Activated effector memory CD4-positive, alpha-beta T cell treated with Interleukin-2 at 50 U/mL for 16 hours (primary cell): ENCODE results near the gene KCNJ12.
"Not testable (repeated sequence)": the region's sequence is repeated elsewhere in the genome, so short reads cannot be mapped to it uniquely, and the experiment has no call there.

ENCODE experiments used
- DNase-seq: peaks from one replicate; pipeline ENCODE4 v3.0.0-alpha.2; 2020

The KCNJ12 gene

DNA sequence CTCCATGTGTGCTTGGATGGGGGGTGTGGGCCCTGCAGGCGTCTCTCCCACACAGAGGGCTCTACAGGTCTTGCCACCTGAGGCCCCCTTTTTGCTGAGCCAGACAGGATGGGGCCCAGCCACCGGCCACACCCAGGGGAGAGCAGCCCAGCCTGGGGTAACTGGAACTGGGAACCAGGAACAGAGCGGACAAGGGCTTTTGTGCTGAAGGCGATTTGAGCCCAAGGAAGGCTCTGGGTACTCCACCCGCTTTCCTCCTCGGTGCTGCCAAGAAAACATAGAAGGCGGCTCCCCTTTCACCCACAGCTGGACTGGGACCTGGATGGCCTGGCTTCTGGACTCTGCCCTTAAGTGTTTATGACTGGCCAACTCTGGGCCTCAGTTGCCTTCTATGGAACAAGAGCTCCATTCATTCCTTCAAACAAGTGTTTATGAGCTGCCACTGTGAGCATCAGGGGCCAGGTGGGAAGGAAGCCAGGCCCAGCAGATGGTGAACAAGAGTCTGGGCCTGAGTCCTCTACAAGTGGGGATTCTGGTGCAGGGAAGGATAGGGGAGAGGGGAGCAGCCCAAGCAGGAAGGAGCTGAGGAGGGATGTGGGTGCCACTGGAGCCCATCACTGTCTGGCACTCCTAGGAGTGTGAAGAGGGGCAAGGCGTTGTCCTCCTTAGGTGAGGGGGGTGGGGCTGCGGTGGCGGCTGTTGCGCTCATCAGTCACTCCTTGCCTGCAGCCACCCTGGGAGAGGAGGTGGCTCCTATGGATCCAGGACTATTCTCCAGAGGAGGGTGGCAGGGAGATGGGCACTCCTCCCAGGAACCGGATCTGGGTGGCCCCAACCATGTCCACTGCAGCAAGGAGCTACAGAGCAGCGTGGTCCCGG is 46.4 kb downstream of the KCNJ12 start:
- DNase-seq: not testable (repeated sequence)

DNA sequence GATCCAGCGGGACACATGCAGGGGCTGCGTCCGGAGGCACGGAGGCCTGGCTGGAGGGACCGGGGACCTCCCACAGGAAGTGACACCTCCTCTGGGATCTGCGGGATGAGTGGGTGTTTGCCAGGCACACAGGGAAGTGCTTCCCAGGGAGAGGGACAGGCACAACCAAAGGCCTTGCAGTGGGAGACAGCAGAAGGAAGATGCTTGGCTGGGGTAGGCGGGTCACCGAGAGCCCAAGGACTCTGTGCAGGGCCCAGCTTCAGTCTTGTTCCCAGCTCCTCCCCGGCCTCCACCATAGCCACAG is 47.0 kb downstream of the KCNJ12 start:
- DNase-seq: not testable (repeated sequence)

DNA sequence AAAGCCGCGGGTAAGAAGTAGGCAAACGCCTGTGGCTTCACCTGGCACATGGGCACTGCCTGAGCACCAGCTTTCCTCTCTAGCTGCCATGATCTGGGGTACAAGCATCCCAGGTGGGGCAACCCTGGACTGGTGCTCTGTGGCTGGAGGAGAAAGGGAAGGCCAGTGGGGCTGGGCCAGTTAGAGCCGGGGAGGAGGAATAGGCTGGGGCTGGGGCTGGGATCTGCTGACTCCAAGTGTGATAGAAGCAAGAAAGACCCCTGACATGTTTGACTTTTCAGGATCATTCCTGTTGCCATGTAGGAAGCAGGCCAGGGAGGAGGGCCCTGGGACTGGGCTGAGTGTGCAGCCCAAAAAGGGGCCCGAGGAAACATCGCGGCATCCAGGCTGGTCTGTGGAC is 48.5 kb downstream of the KCNJ12 start:
- DNase-seq: not testable (repeated sequence)

DNA sequence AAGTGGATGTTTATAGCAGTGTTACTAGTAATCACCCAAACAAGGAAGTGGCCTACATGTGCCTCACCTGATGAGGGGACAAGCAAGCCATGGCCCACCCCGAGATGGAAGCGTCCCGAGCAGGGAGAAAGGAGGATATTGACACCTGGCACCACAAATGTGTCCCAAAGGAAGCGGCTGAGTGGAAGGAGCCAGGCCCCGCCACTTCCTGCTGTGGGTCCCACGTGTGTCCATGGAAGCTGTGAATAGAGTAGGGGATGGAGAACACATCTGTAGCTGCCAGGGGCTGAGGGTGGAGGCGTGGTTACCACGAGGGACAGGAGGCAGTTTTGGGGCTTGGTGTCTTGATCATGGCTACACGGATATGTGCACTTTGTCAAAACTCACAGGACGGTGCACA is 49.2 kb downstream of the KCNJ12 start:
- no peak for DNase-seq

DNA sequence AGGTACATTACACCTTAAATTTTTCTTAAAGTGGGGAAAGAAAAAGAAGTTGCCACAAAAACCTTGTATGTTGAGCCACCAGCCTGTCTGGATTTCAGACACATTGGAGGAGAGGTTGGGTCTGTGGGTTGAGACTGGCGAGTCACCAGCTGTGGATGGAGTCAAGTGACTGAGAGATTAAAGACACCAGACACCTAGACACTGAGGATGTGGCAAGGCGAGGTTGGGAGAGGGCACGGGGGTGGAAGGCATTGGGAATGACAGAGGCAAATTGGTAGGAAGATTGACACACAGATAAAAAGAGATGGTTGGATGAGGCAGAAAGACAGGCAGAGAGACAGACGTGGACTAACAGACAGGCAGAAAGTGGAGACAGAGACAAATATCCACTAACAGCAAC is 49.6 kb downstream of the KCNJ12 start:
- DNase-seq: no peak

DNA sequence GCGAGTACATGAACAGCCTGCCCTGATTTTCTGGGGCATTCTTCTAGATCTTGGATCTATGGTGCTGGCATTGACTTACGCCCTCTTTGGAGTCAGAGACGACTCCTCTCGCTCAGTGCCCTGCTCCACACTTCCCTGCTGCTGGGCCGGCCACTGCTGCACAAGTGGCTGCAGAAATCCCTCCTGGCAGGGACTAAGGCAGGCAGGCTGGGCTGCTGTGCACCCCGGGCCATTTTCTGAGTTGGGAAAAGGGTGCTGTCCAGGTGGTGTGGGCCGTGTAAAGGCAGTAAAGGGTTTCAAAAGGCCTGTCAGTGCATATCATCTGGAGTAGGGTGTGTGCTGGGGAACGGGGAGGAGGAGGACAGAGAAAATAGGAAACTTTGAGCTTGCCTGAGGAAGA is 50.1 kb downstream of the KCNJ12 start:
- not testable (repeated sequence) for DNase-seq

DNA sequence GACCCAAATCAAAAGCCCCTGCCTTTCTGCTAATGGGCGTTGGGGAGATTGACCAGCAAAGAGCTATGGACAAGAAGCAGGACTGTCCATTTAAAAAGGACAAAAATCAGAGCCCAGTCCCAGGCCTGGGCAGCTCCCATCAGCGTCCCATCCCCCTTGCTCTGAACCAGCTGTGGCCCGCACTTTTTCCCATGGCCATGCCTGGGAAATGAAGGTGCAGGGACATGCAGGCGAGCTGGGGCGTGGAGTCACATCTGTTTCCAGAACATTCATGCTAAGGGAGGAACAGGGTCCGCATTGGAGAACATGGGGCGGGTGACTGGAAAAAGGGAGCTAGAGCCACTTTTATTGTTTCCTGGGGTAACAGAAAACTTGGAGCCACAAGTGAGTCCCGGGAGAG is 50.7 kb downstream of the KCNJ12 start:
- not testable (repeated sequence) for DNase-seq

DNA sequence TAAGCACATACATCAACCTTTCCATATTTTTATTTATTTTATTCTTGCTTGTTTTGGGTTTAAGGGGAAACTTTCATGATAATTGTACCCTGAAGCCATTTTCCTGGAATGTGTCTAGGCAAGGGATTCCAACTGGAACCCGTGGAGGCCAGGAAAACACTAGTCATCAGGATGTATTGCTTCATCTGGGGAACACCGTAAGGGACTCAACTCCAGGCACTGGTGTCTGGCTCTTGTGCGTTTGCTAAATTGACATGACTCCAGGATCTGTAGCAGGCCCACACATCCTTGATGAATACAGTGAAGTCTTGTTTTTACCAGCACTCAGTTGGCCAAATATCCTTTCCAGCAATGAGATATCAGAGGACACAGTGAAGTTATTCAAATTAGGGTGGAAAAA is 51.6 kb downstream of the KCNJ12 start:
- DNase-seq: not testable (repeated sequence)

DNA sequence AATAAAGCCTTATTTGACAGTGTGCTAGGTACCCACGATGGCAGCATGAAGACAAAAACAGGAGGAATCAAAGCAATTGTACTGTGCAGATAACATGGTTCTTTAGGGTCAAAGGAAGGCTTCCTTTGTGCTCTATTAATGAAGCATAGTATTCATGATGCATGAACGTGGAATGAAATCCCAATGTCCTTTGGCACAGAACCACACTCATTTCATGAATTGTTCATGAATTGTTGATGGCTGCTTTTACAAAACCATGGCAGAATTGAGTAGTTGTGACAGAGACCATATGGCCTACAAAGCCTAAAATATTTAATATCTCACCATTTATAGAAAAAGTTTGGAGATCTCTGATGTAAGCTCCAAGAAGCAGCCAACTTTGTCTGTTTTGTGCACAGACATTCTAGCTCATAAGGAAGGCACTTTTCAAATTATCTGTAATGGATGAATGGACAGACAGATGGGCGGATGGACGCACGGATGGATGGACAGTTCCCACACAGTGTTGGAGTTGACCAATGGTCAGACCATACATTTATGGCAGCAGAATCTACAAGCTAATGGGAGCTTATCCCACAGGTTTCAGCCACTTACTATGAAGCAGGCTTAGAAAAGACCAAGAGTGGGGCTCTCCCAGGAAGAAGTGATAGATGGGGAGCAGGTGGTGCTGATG is 52.7 kb downstream of the KCNJ12 start:
- DNase-seq: not testable (repeated sequence)

DNA sequence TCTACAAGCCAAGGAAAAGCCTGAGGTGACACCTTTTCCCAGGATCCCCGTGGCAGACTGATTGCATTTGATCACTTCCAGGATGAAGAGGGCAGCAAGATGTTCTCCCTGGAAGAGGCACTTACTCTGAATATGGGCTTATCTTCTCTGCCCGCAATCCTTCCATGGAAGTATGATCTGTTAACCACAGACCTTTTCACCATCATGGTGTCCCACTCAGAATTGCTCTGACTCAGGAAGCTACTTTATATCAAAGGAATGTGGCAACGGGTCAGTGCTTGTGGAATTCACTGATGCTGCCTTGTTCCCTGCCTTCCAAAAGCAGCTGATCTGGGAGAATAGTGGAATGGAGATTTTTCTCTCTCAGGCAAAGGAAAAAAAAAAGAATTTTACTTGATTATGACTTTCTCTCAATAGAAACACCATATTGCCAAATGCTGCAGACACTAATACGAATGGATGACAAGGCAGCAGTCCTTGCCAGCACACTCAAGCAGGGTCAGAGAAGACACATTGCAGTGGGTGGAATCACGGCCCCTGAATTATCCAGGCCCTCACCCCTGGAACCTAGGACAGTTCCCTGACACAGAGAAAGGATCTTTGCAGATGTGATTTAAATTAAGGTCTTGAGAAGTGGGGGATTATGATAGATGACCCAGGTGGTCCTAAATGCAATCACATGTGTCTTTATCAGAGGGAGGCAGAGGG is 53.9 kb downstream of the KCNJ12 start:
- not testable (repeated sequence) for DNase-seq

DNA sequence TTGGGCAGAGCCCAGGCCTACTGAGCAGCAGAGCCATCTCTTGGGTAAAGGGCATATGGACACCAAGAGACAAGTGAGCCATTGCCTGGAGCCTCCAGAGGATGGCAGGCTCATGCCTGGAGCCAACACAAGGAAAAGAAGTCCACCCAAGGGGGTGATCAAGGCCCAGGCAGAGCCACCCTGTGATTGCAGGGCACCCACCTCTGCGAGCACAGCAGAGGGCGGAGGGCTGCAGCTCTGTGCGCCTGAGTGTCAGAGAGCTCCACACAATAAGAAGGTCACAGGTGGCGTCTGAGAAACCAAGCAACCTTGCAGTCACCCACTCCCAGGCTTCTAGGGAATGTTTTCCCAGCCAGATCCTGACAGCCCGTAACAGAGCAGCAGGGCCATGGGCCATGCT is 57.8 kb downstream of the KCNJ12 start:
- not testable (repeated sequence) for DNase-seq

DNA sequence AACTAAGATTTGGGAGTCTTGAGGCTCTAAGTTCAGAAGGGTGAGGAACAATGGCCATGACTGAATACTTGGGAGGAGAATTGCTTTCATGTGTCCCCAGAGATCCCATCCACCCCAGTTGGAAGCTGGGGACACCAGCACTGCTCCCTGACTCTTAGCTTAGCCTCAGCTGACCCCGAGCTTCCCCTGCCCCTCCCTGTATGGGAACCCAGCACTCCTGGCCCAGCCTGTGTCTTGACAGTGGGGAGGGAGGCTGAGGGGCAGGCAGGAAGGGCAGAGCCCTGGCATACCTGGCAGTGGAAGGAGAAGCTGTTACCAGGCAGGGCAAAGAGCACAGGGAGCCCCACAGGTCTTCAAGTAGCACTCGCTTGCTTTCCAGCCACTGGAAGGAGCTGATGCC is 58.8 kb downstream of the KCNJ12 start:
- DNase-seq: not testable (repeated sequence)

DNA sequence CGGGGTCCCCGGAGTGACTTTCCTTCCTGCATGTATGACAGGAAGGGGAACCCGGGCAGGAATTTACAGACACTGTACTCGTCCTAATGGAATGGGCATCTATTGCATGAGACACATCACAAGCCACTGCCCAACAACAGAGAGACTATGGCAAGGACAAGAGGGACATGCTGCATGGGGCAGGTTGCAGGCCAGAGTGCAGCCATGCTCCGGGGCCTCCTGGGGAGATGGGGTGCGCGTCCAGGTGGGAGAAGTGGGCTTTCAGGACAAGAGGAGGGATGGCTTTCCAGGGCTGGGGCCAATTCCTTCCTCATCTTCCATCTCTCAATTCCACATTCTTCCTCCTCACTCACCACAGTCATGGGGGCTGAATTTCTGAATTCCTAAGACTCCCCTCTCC is 60.3 kb downstream of the KCNJ12 start:
- DNase-seq: not testable (repeated sequence)

DNA sequence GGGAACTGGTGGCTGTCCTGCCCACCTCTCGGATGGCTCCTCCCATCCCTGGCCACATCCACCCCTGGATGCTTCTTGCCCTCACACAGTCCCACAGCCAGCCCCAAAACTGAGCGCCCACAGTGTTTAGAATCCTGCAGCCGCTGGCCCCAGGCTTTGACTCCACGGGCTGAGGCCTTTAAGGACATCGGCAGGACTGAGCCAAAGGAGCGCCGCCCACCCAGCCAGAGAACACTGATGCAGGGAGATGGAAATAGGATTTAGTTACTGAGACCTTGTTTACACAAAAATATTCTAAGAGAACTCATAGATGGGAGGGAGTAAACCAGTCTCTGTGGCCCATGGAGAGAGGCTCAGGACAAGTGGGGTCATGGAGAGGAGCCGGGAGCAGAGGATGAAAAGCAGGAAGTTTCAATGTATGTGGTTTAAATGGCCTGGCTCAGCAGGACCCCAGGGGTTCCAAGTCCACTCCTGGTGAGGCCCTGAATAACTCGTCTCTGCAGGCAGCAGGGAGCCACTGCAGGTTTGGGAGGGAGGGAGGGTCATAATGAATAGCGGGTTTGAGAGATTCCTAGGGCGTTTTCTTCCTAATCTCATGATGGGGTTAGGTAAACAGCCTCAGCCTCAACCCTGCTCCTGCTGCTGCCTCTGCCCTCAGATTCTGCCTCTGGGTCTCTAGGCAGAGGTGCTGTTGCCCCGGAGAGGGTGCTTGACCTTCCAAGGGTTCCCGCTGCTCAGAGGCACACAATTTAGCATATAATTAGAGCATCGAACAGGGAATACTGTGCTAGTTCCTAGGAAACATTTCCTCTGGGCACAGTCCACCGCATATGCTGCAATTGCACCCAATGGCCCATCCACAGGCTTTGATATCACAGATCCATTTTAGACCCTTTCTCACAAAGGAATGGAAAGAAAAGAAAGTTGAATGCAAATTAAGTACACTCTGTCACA is 61.0 kb downstream of the KCNJ12 start:
- not testable (repeated sequence) for DNase-seq

DNA sequence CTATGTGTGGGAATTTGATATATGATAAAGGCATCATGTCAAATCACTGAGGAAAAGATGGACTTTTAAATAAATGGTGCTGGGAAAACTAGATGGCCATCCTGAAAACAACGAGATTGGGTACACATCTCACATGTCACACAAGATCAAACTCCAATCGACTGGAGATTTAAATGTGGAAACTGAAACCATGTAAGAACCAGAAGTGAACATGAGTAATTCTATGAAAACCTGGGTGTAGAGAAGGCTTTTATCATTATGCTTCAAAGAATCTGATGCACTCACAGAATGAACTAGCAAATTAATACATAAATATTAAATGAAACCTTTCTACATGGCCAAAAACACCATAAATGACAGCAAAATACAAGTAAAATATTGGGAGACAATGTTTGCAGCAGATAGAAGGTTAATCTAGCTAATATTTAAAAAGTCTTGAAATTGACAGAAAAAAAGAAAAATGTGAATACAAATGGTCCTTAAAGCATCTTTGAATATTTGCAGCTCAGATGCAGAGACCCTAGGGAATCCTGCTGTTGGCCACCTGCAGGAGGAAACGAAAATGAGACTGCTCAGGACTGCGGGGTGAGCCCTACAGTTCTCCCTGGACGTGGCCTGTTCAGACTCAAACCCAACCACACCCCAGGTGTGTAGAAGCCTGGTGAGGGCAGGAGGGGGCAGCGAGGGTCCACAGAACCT is 62.3 kb downstream of the KCNJ12 start:
- DNase-seq: not testable (repeated sequence)

DNA sequence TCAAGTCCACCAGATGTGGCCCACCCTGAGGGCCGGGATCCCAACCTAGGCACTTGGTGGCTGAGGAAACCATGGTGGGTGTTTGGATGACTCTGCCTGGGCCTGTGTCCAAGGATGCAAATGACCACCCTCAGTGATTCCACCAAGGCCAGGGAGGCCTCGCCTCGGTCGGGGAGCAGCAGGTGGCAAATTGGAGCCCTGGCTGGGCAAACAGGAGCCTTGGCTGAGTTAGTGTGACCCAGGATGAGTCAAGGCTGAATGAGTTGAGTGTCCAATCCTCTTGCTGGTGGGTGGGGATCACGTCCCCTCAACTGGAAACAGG is 62.8 kb downstream of the KCNJ12 start:
- not testable (repeated sequence) for DNase-seq

DNA sequence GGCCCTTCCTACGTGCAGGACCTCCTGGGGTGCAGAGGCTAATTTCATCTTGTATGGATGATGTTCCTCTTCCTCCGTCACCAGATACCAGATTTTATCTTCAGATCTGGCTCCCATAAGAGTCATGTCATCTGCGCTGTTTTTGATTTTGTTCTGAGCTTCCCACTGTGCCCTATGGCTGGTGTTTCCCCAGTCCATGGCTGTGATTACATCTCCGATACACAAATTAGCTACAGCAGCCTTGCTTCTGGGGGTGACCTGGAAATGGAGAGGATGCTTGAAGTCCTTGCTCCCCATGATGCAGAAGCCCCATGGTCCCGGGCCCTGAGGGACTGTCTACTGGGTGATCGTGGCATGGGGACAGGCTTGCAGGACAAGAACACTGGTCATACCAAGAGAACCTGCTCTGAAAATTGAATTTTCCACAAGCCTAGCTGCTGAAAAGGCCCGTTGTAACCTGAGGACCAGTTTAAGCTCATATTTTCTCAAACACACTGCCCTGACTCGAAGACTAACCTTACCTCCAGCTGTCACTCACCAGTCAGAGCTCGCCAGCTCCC is 69.0 kb downstream of the KCNJ12 start:
- DNase-seq: no peak

DNA sequence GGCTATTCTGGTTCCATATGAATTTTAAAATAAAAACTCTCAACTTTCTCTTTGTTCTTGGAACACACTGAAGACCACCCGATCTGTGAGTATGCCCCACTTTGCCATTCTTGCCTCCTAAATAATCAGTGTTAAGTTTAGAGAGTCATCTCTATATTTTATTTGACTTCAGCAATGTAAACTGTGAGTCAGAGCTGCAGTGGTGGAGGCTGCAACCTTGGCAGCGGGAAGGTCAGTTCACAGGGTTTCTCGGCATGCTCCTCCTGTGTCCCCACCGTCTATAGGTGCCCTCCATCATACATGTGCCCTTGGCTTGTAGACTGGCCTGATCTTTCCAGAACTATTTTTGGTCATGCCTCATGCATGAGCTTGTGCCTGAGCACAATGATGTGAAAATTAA is 71.4 kb downstream of the KCNJ12 start:
- DNase-seq: not testable (repeated sequence)

DNA sequence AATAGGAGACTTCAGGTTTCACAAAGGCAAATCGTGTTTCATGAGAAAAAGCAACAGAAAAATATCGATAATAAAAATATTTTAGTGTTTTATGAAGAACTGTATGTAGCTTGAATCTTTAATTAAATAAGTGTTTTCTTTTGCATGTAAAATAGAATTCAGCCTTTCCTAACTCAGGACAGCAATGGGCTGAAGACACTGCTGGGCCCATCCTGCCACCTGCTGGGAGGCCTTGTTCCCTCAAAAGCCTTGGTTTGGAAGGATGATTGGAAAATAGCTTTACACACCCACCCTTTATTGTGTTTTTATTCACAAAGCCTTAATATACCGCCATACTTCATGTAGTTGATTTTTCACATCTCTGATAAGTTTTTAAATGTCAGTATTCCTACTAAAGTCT is 73.7 kb downstream of the KCNJ12 start:
- DNase-seq: not testable (repeated sequence)

DNA sequence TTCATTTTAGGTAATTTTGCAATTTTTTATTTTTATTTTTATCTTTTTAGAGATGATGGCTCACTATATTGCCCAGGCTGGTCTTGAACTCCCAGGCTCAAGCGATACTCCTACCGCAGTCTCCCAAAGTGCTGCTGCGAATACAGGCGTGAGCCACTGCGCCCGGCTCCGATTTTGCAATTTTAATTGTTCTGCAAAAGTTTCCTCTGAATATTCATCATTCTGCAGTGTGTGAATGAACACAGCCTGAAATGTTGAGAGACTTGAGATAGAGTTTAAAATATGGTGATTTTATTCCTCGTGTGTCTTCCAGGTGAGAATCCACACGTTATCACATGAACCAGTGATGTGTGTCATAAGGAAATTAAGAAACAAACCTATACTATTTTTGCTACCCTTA is 75.8 kb downstream of the KCNJ12 start:
- no peak for DNase-seq

DNA sequence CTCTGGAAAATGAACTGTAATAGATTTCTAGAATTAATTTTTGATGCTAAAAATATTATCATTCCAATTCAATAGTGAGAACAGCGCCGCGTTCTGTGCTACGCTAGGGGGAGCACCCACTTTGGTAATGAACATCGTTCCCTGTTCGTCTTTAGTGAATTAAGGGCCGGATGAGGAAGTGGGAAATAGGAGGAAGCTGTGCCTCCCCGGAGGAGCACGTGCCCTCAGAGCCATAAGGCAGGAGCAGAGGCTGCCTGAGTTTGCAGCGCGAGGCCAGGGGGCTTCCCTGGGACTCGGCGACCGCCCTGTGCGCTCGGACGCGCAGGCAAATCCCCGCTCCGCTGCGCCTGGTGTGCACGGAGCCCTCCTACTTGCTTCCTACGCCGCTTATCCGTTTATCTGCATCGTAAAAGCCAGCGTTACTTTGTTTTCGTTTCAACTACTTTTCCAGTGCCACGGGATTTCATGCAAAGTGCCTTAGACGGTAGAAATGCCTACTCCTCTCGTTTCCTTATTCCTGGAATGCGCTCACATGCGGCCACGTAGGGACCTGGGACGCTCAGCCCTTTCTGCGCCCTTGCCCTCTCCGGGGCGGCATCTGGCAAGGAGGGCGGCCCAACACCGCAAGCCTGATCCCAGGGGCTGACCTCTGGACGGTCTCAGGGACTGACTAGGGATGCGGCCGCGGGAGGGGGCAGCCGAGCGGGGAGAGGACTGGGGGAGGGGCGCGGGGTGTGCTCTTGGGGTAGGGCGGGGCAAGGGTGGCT is 76.4 kb downstream of the KCNJ12 start:
- no peak for DNase-seq
